Mucosa of descending colon (tissue), 3 donors: Measurements from ENCODE around the gene LRRC8B. TPM values are rescaled to one million over a fixed set of nuclear protein-coding genes. Genes with fewer than 3 reads are reported as not detected.
"Not testable (repeated sequence)": the region's sequence is repeated elsewhere in the genome, so short reads cannot be mapped to it uniquely, and the experiment has no call there.

ENCODE experiments used
- ATAC-seq: fragments of 200-7000 bp; cut with Tn5 transposase; one replicate; pipeline ENCODE4 v1.9.1; 2020; ENCODE audit warnings: mild to moderate bottlenecking, moderate library complexity
- DNase-seq, 3 donors: peaks; one replicate each; pipeline ENCODE4 v3.0.0-alpha.2; 2020
- H3K36me3 ChIP-seq: fragments of 200-600 bp; one replicate; pipeline ENCODE4 v1.8.0; 2021; ENCODE audit warnings: low read depth, mild to moderate bottlenecking
- H3K4me1 ChIP-seq: fragments of 200-600 bp; one replicate; pipeline ENCODE4 v1.8.0; 2021; ENCODE audit warnings: low read depth, mild to moderate bottlenecking
- H3K4me3 ChIP-seq: fragments of 200-600 bp; one replicate; pipeline ENCODE4 v1.8.0; 2021; ENCODE audit warnings: mild to moderate bottlenecking
- H3K9me3 ChIP-seq: fragments of 200-600 bp; one replicate; pipeline ENCODE4 v1.8.0; 2021; ENCODE audit warnings: mild to moderate bottlenecking
- CTCF ChIP-seq: fragments of 200-600 bp; IDR thresholded peaks from one replicate; pipeline ENCODE4 v1.8.0; 2022; ENCODE audit warnings: antibody characterized with exemption, mild to moderate bottlenecking
- intact Hi-C, 2 donors: fragments of 100-400 bp; cut with DNase I in 1 of 2; cut with micrococcal nuclease in 1 of 2; formaldehyde crosslinking; loops; one replicate each; pipeline versions ENCODE4 v1.11.0 to v1.11.1; 2022; cut with DNase I, micrococcal nuclease
- total RNA-seq, 3 donors: library from RNA; stranded (reverse); fragmentation: NEBNext Ultra II Directional in 2 of 3; extraction: Animal tissue kit (Norgen Biotek cat#: 25700) in 2 of 3; gene quantifications; one replicate each; pipeline versions ENCODE4 v1.2.1 to v1.2.4, GENCODE V29; 2021 to 2023
- donor health status: DM: no; HTN: no; CAD: no; lungs with moderate emphysema.
- donor health status: DM: no; HTN: no; CAD: no.
- donor health status: DM: no; HTN: yes; CAD: no.

Gene LRRC8B
- total RNA-seq, 3 donors from 2014 or later = 11.2 to 16.1 (median 11.6) TPM

GRCh38 chr1:89624314-89624713 lies 99.7 kb downstream of the LRRC8B start:
- ATAC-seq (no peak), DNase-seq (no peak)
- H3K4me1 ChIP-seq = no peaks in the 10 kb centered on the region
- intact Hi-C loops = no loop called here
- H3K36me3 ChIP-seq = no peaks in the 10 kb centered on the region
- no peak overlapping the region for H3K4me3 ChIP-seq
- no peak for TF ChIP-seq CTCF
- no peaks in the 10 kb centered on the region for H3K9me3 ChIP-seq

- TF ChIP-seq CTCF = no peak
- no peaks in the 10 kb centered on the region for H3K36me3 ChIP-seq
- H3K9me3 ChIP-seq = no peaks in the 10 kb centered on the region
- ATAC-seq (no peak), DNase-seq (no peak)
- H3K4me3 ChIP-seq = no peak overlapping the region
- intact Hi-C loops = no loop called here
- no peaks in the 10 kb centered on the region for H3K4me1 ChIP-seq
These were observed 100.2 kb downstream of the LRRC8B start for GRCh38 chr1:89624715-89625323.

- DNase-seq (no peak), ATAC-seq (no peak)
- H3K9me3 ChIP-seq = no peaks in the 10 kb centered on the region
- intact Hi-C loops = no loop called here
- no peak for TF ChIP-seq CTCF
- H3K36me3 ChIP-seq = no peaks in the 10 kb centered on the region
- H3K4me1 ChIP-seq = no peaks in the 10 kb centered on the region
- no peak overlapping the region for H3K4me3 ChIP-seq
These were observed 103.0 kb downstream of the LRRC8B start for GRCh38 chr1:89627596-89627962.

GRCh38 chr1:89629146-89629545 lies 104.5 kb downstream of the LRRC8B start:
- ATAC-seq = no peak
- intact Hi-C loops = no loop called here
- Histone ChIP-seq H3K4me1 (peaks cover 6% of the 10 kb centered on the region), H3K4me3 (no peak overlapping the region), H3K36me3 (no peaks in the 10 kb centered on the region), H3K9me3 (no peaks in the 10 kb centered on the region)
- TF ChIP-seq CTCF = no peak
- no peak for DNase-seq

- intact Hi-C loops, DNase-seq, H3K36me3 ChIP-seq, ATAC-seq, H3K4me3 ChIP-seq, H3K4me1 ChIP-seq, H3K9me3 ChIP-seq: not testable (repeated sequence)
These were observed 105.0 kb downstream of the LRRC8B start for GRCh38 chr1:89629600-89629999.

- H3K36me3 ChIP-seq = no peaks in the 10 kb centered on the region
These were observed 105.4 kb downstream of the LRRC8B start for GRCh38 chr1:89630048-89630447.

More at GRCh38 chr1:89630048-89630447, 105.4 kb downstream of the LRRC8B start:
- no peak overlapping the region for H3K4me3 ChIP-seq
- H3K9me3 ChIP-seq = no peaks in the 10 kb centered on the region
- no peak for TF ChIP-seq CTCF
- ATAC-seq (no peak), DNase-seq (no peak)
- intact Hi-C loops = loop anchor here in 1 of 2 donors (10.0 kb wide), 1 partner anchor 135 kb away; no protein-coding TSS in a partner anchor
- H3K4me1 ChIP-seq = peaks cover 6% of the 10 kb centered on the region
